ENCODE results near the gene OVOL2.

- TF ChIP-seq CTCF (IDR thresholded peaks at IDR 0.05) (no peak), POLR2A (IDR thresholded peaks at IDR 0.05) (no peak)
Observed at GRCh38 chr20:18057994-18058349, 256 bp upstream of the OVOL2 start.
